ENCODE measurements around the gene CCDC194. TPM values are rescaled to one million over a fixed set of nuclear protein-coding genes. Genes with fewer than 3 reads are reported as not detected.

CCDC194 gene
- total RNA-seq, 1 donor = not detected

GRCh38 chr19:17419154-17419620 is 25.2 kb upstream of the CCDC194 start:
- peak; percentile 57 for DNase-seq (ENCODE audit: insufficient read length, low spot score, missing footprints)
- Histone ChIP-seq H3K27me3 (ENCODE audit: insufficient read depth, low read length) (no peaks in the 10 kb centered on the region), H2AFZ (ENCODE audit: low read length) (peak overlapping the region; percentile 43), H4K20me1 (ENCODE audit: insufficient read depth, low read length) (no peaks in the 10 kb centered on the region), H3K27ac (ENCODE audit: low read depth, low read length) (peak overlapping the region; percentile 57), H3K4me3 (ENCODE audit: insufficient read depth, low read length) (peak overlapping the region; percentile 79), H3K4me2 (ENCODE audit: insufficient read depth, low read length) (peak overlapping the region; percentile 73), H3K4me1 (ENCODE audit: insufficient read depth, low read length) (peaks cover 11% of the 10 kb centered on the region), H3K79me2 (ENCODE audit: insufficient read depth, low read length) (peaks cover 3% of the 10 kb centered on the region), H3K9me3 (ENCODE audit: low read depth, low read length) (no peaks in the 10 kb centered on the region), H3K36me3 (ENCODE audit: insufficient read depth, low read length) (no peaks in the 10 kb centered on the region)
- TF ChIP-seq CTCF (IDR thresholded peaks at IDR 0.05; ENCODE audit: extremely low read depth, low read depth, low read length) = no peak

GRCh38 chr19:17418710-17419109 is 24.7 kb upstream of the CCDC194 start:
- peaks cover 3% of the 10 kb centered on the region for H3K79me2 ChIP-seq (ENCODE audit: insufficient read depth, low read length)
- H3K27me3 ChIP-seq (ENCODE audit: insufficient read depth, low read length) = no peaks in the 10 kb centered on the region
- no peaks in the 10 kb centered on the region for H3K9me3 ChIP-seq (ENCODE audit: low read depth, low read length)
- H3K4me1 ChIP-seq (ENCODE audit: insufficient read depth, low read length) = peaks cover 11% of the 10 kb centered on the region
- no peak for TF ChIP-seq CTCF (IDR thresholded peaks at IDR 0.05; ENCODE audit: extremely low read depth, low read depth, low read length)
- peak overlapping the region; percentile 57 for H3K27ac ChIP-seq (ENCODE audit: low read depth, low read length)
- peak overlapping the region; percentile 73 for H3K4me2 ChIP-seq (ENCODE audit: insufficient read depth, low read length)
- H4K20me1 ChIP-seq (ENCODE audit: insufficient read depth, low read length) = no peaks in the 10 kb centered on the region
- peak overlapping the region; percentile 79 for H3K4me3 ChIP-seq (ENCODE audit: insufficient read depth, low read length)
- H2AFZ ChIP-seq (ENCODE audit: low read length) = peak overlapping the region; percentile 43
- no peaks in the 10 kb centered on the region for H3K36me3 ChIP-seq (ENCODE audit: insufficient read depth, low read length)
- DNase-seq (ENCODE audit: insufficient read length, low spot score, missing footprints) = no peak

- H2AFZ ChIP-seq (ENCODE audit: low read length) = no peak overlapping the region
Measured at GRCh38 chr19:17415121-17415520, 21.1 kb upstream of the CCDC194 start.

GRCh38 chr19:17414097-17414496 is 20.1 kb upstream of the CCDC194 start:
- DNase-seq (ENCODE audit: insufficient read length, low spot score, missing footprints) = no peak
- Histone ChIP-seq H2AFZ (ENCODE audit: low read length) (no peak overlapping the region), H3K36me3 (ENCODE audit: insufficient read depth, low read length) (no peaks in the 10 kb centered on the region), H3K27ac (ENCODE audit: low read depth, low read length) (no peak overlapping the region), H3K79me2 (ENCODE audit: insufficient read depth, low read length) (no peaks in the 10 kb centered on the region), H3K4me1 (ENCODE audit: insufficient read depth, low read length) (peaks cover 4% of the 10 kb centered on the region), H3K27me3 (ENCODE audit: insufficient read depth, low read length) (peaks cover 2% of the 10 kb centered on the region), H4K20me1 (ENCODE audit: insufficient read depth, low read length) (no peaks in the 10 kb centered on the region), H3K4me3 (ENCODE audit: insufficient read depth, low read length) (no peak overlapping the region), H3K9me3 (ENCODE audit: low read depth, low read length) (no peaks in the 10 kb centered on the region), H3K4me2 (ENCODE audit: insufficient read depth, low read length) (no peak overlapping the region)
- no peak for TF ChIP-seq CTCF (IDR thresholded peaks at IDR 0.05; ENCODE audit: extremely low read depth, low read depth, low read length)

More at GRCh38 chr19:17415121-17415520, 21.1 kb upstream of the CCDC194 start:
- Histone ChIP-seq H3K4me1 (ENCODE audit: insufficient read depth, low read length) (peaks cover 8% of the 10 kb centered on the region), H3K27me3 (ENCODE audit: insufficient read depth, low read length) (peaks cover 2% of the 10 kb centered on the region), H4K20me1 (ENCODE audit: insufficient read depth, low read length) (no peaks in the 10 kb centered on the region), H3K4me2 (ENCODE audit: insufficient read depth, low read length) (no peak overlapping the region), H3K79me2 (ENCODE audit: insufficient read depth, low read length) (no peaks in the 10 kb centered on the region), H3K36me3 (ENCODE audit: insufficient read depth, low read length) (no peaks in the 10 kb centered on the region), H3K4me3 (ENCODE audit: insufficient read depth, low read length) (no peak overlapping the region), H3K27ac (ENCODE audit: low read depth, low read length) (no peak overlapping the region), H3K9me3 (ENCODE audit: low read depth, low read length) (no peaks in the 10 kb centered on the region)
- no peak for DNase-seq (ENCODE audit: insufficient read length, low spot score, missing footprints)
- no peak for TF ChIP-seq CTCF (IDR thresholded peaks at IDR 0.05; ENCODE audit: extremely low read depth, low read depth, low read length)
